CD4-positive, alpha-beta T cell (primary cell): ENCODE measurements around the gene IRX4. TPM values are rescaled to one million over a fixed set of nuclear protein-coding genes. Genes with fewer than 3 reads are reported as not detected.

Experiments used
- ATAC-seq: fragments of 200-7000 bp; cut with Tn5 transposase; one replicate; pipeline ENCODE4 v1.10.0; 2022; ENCODE audit warnings: mild to moderate bottlenecking; ENCODE audit not compliant: poor library complexity
- CTCF ChIA-PET: fragments of 350-600 bp; sonication (Branson Sonifier 250); formaldehyde crosslinking; loops from one replicate; lab custom pipeline; 2021; ENCODE audit warnings: antibody characterized with exemption, inconsistent platforms; lab: Charles Lee
- POLR2A ChIA-PET: fragments of 350-600 bp; sonication (Branson Sonifier 250); formaldehyde crosslinking; loops from one replicate; lab custom pipeline; 2021; ENCODE audit warnings: antibody characterized with exemption, inconsistent platforms; lab: Charles Lee
- DNase-seq, 14 experiments: peaks; one replicate each; pipeline ENCODE4 v3.0.0-alpha.2; 2013 to 2020; ENCODE audit warnings: mixed read lengths in 2 of 14
- H3K27ac ChIP-seq, 2 donors: one replicate each; pipeline versions ENCODE4 v1.5.1 to v1.7.0; 2013; ENCODE audit warnings: low read length in 2 of 2, low read depth in 1 of 2, mild to moderate bottlenecking in 1 of 2
- H3K27me3 ChIP-seq, 2 experiments: 1 replicate in 1 of 2; 2 replicates in 1 of 2; pipeline versions ENCODE4 v1.6.1 to v1.7.0; 2013; ENCODE audit warnings: low read length in 2 of 2, control low read depth in 1 of 2, mild to moderate bottlenecking in 1 of 2, moderate library complexity in 1 of 2; ENCODE audit not compliant: insufficient read depth in 2 of 2, control insufficient read depth in 1 of 2
- H3K36me3 ChIP-seq: one replicate; pipeline ENCODE4 v1.6.1; 2013; ENCODE audit warnings: low read length, control low read depth; ENCODE audit not compliant: insufficient read depth
- H3K4me1 ChIP-seq: one replicate; pipeline ENCODE4 v1.6.1; 2013; ENCODE audit warnings: low read length, control low read depth; ENCODE audit not compliant: insufficient read depth
- H3K4me3 ChIP-seq: one replicate; pipeline ENCODE4 v1.5.1; 2013; ENCODE audit warnings: mild to moderate bottlenecking, low read length, moderate library complexity
- H3K9me3 ChIP-seq, 2 experiments: 1 replicate in 1 of 2; 2 replicates in 1 of 2; pipeline versions ENCODE4 v1.6.1 to v1.7.0; 2013; ENCODE audit warnings: low read length in 2 of 2, mild to moderate bottlenecking in 2 of 2, control low read depth in 1 of 2, moderate library complexity in 1 of 2; ENCODE audit not compliant: control insufficient read depth in 1 of 2, insufficient read depth in 1 of 2
- H3K27ac Mint-ChIP-seq: one replicate; pipeline ENCODE4 v1.8.0; 2020; ENCODE audit warnings: mixed read lengths
- H3K27me3 Mint-ChIP-seq: one replicate; pipeline ENCODE4 v1.8.0; 2021; ENCODE audit warnings: mixed read lengths
- H3K36me3 Mint-ChIP-seq: one replicate; pipeline ENCODE4 v1.8.0; 2021; ENCODE audit warnings: low read depth, mixed read lengths
- H3K4me1 Mint-ChIP-seq: one replicate; pipeline ENCODE4 v1.8.0; 2021; ENCODE audit warnings: low read depth, mixed read lengths
- H3K4me3 Mint-ChIP-seq: one replicate; pipeline ENCODE4 v1.8.0; 2020; ENCODE audit warnings: mild to moderate bottlenecking, mixed read lengths
- H3K9me3 Mint-ChIP-seq: one replicate; pipeline ENCODE4 v1.8.0; 2020; ENCODE audit warnings: mixed read lengths
- CTCF ChIP-seq: fragments of 200-600 bp; IDR thresholded peaks from one replicate; pipeline ENCODE4 v1.8.0; 2022; ENCODE audit warnings: antibody characterized with exemption, mild to moderate bottlenecking
- intact Hi-C, 2 experiments: fragments of 100-400 bp; cut with DNase I in 1 of 2; cut with micrococcal nuclease in 1 of 2; formaldehyde crosslinking; loops; one replicate each; pipeline versions ENCODE4 v1.15.1 to v1.9.0; 2023 to 2025; cut with DNase I, micrococcal nuclease
- total RNA-seq, 174 experiments: library from RNA in 2 of 174; stranded (reverse) in 2 of 174; gene quantifications; one replicate each; pipeline ENCODE4 v1.2.3 and lab custom pipeline; 2021 to 2026

Gene IRX4
- total RNA-seq, 2 experiments from 2014 or later = not detected

- no peaks in the 10 kb centered on the region for H3K4me1 ChIP-seq
- Mint-ChIP-seq H3K36me3 (no peaks in the 10 kb centered on the region), H3K9me3 (no peaks in the 10 kb centered on the region), H3K27me3 (peaks cover 26% of the 10 kb centered on the region), H3K4me1 (no peaks in the 10 kb centered on the region), H3K27ac (no peak overlapping the region), H3K4me3 (no peak overlapping the region)
- no peak overlapping the region for H3K27ac ChIP-seq
- intact Hi-C loops = no loop called here
- H3K9me3 ChIP-seq = peaks cover 0 to 4% of the 10 kb centered on the region in 2 experiments
- TF ChIP-seq CTCF = no peak
- ATAC-seq = no peak
- H3K27me3 ChIP-seq = peaks cover 2 to 4% of the 10 kb centered on the region in 2 experiments
- H3K36me3 ChIP-seq = no peaks in the 10 kb centered on the region
- no peak overlapping the region for H3K4me3 ChIP-seq
- POLR2A ChIA-PET = no interaction called here
- CTCF ChIA-PET = no interaction called here
- peak in 1 of 14 experiments; percentile 4 for DNase-seq
Measured at GRCh38 chr5:1835431-1835830, 47.3 kb downstream of the IRX4 start.

- DNase-seq (peak in 1 of 14 experiments; percentile 2), ATAC-seq (no peak)
- H3K4me3 Mint-ChIP-seq = no peak overlapping the region
- H3K4me3 ChIP-seq = no peak overlapping the region
- no peaks in the 10 kb centered on the region for H3K4me1 ChIP-seq
- H3K27me3 Mint-ChIP-seq = peaks cover 24% of the 10 kb centered on the region
- no peaks in the 10 kb centered on the region for H3K36me3 Mint-ChIP-seq
- no peaks in the 10 kb centered on the region for H3K9me3 Mint-ChIP-seq
- no peak overlapping the region for H3K27ac Mint-ChIP-seq
- H3K36me3 ChIP-seq = no peaks in the 10 kb centered on the region
- no peak for TF ChIP-seq CTCF
- H3K27me3 ChIP-seq = peaks cover 2 to 3% of the 10 kb centered on the region in 2 experiments
- ChIA-PET POLR2A (no interaction called here), CTCF (no interaction called here)
- no peaks in the 10 kb centered on the region for H3K4me1 Mint-ChIP-seq
- intact Hi-C loops = no loop called here
- H3K27ac ChIP-seq = no peak overlapping the region
- peaks cover 0 to 4% of the 10 kb centered on the region in 2 experiments for H3K9me3 ChIP-seq
Measured at GRCh38 chr5:1834721-1835429, 47.9 kb downstream of the IRX4 start.

- Histone ChIP-seq H3K27ac (no peak overlapping the region), H3K27me3 (peaks cover 0 to 2% of the 10 kb centered on the region in 2 experiments), H3K4me3 (no peak overlapping the region), H3K9me3 (peaks cover 0 to 4% of the 10 kb centered on the region in 2 experiments), H3K36me3 (no peaks in the 10 kb centered on the region), H3K4me1 (no peaks in the 10 kb centered on the region)
- Mint-ChIP-seq H3K9me3 (no peaks in the 10 kb centered on the region), H3K4me1 (no peaks in the 10 kb centered on the region), H3K4me3 (no peak overlapping the region), H3K36me3 (no peaks in the 10 kb centered on the region), H3K27me3 (peaks cover 16% of the 10 kb centered on the region), H3K27ac (no peak overlapping the region)
- intact Hi-C loops = no loop called here
- ChIA-PET CTCF (no interaction called here), POLR2A (no interaction called here)
- DNase-seq (peak in 1 of 14 experiments; percentile 12), ATAC-seq (no peak)
- no peak for TF ChIP-seq CTCF
Measured at GRCh38 chr5:1834022-1834551, 48.6 kb downstream of the IRX4 start.
